ENCODE results near the gene QPCTL.

DNA sequence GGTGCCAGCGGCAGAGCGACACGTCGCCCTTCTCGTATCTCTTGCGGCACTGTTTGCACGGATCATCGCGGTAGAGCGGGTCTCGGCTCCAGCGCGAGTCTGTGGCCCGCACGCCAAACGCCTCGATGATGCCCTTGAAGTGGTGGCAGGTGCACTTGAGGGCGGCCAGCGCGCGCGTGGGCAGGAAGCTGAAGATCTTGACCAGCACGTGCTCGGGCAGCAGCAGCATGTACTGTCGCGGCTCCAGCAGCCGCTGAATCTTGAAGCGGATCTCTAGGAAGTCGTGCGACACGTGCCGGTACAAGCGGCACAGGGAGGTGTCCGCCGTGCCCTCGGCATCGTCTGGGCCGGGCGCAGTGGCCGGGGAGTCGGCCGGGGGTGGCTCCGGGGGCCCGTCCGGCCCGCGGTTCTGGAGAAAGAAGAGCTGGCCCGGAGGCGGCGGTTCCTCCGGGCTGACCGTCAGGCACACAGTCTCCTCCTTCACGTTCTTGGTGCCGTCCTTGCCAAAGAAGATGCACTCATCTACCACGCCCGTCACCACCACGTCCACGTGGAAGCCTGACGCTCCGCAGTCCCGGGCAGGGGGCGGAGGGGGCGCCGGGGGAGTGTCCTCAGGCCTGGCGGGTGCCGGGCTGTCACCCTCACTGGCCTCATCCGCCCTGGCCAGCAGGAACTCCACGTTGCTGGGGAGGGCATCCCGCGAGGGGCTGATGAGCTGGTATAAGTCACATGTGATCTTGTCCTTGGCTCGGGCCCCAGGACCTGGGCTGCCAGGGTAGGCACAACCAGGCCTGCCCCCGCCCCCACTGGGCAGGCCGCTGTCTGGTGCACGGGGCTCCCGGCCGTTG is 19.6 kb downstream of the QPCTL start:
- TF ChIP-seq, protein P1, sequence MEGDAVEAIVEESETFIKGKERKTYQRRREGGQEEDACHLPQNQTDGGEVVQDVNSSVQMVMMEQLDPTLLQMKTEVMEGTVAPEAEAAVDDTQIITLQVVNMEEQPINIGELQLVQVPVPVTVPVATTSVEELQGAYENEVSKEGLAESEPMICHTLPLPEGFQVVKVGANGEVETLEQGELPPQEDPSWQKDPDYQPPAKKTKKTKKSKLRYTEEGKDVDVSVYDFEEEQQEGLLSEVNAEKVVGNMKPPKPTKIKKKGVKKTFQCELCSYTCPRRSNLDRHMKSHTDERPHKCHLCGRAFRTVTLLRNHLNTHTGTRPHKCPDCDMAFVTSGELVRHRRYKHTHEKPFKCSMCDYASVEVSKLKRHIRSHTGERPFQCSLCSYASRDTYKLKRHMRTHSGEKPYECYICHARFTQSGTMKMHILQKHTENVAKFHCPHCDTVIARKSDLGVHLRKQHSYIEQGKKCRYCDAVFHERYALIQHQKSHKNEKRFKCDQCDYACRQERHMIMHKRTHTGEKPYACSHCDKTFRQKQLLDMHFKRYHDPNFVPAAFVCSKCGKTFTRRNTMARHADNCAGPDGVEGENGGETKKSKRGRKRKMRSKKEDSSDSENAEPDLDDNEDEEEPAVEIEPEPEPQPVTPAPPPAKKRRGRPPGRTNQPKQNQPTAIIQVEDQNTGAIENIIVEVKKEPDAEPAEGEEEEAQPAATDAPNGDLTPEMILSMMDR (IDR thresholded peaks at IDR 0.05; ENCODE audit: low read depth, low read length), result no peak
- TF ChIP-seq, protein P2, sequence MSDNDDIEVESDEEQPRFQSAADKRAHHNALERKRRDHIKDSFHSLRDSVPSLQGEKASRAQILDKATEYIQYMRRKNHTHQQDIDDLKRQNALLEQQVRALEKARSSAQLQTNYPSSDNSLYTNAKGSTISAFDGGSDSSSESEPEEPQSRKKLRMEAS (IDR thresholded peaks at IDR 0.05; ENCODE audit: low read depth, low read length), result no peak
- TF ChIP-seq POLR2A (IDR thresholded peaks at IDR 0.05; ENCODE audit: extremely low read depth, insufficient read length), result no peak

All from NB4 (cell line).